Mesenteric fat pad (tissue), 1 donor: Measurements from ENCODE around the gene PGBD5. TPM values are rescaled to one million over a fixed set of nuclear protein-coding genes. Genes with fewer than 3 reads are reported as not detected.

ENCODE experiments used
- DNase-seq: peaks from one replicate; pipeline ENCODE4 v3.0.0-alpha.2; 2020; ENCODE audit warnings: low spot score
- total RNA-seq: library from RNA; stranded (reverse); fragmentation: NEBNext Ultra II Directional; extraction: Animal tissue kit (Norgen Biotek cat#: 25700); gene quantifications from one replicate; pipeline ENCODE4 v1.2.1, GENCODE V29; 2021
- donor health status: DM: yes; HTN: yes; CAD: no.

The PGBD5 gene
- total RNA-seq, 1 donor from 2014 or later, result 1.4 TPM

DNA sequence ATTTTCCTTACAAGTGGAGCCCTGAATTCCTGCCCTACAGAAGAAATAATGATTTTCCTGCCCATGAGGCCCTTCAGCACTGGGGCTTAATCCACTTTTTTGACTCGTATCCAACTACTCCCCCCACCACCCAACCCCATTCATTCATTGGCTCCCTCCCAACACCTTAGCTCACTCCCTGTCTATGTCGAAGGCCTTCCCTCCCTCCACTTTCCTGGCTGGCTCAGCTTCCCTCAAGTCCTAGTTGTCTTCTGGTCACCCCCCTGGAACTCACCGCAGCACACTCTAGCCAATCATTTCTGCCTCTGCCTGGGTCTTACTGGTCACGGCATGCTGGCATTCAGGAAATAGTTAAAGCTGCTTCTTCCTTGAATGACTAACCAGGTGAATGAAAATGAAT is 118.9 kb downstream of the PGBD5 start:
- DNase-seq, result no peak

DNA sequence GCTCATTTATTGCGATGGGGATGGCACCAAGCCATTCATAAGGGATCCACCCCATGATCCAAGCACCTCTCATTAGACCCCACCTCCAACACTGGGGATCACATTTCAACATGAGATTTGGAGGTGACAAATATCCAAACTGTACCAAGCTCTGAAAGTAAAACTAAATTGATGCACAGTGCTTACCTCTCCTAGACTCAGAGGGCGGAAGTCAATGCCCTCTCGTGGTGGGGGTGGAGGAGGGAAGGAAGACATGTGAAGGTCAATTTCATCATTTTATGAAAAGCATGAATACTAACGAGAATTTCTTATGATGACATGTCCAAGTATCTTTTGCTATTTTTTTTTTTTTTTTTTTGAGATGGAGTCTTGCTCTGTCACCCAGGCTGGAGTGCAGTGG is 120.0 kb downstream of the PGBD5 start:
- no peak for DNase-seq

DNA sequence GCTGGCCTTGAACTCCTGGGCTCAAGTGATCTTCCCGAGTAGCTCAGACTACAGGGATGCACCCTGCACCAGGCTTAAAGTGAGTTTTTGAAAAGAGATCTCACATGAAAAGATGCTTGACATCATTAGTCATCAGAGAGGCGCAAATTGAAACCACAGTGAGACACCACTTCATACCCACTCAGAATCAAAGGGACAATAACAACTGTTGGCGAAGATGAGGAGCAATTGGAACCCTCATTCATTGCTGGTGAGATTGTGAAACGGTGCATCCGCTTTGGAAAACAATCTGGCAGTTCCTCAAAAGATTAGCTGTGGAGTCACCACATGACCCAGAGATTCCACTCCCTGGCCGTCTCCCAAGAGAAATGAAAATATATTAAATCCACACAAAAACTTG is 122.3 kb downstream of the PGBD5 start:
- no peak for DNase-seq

DNA sequence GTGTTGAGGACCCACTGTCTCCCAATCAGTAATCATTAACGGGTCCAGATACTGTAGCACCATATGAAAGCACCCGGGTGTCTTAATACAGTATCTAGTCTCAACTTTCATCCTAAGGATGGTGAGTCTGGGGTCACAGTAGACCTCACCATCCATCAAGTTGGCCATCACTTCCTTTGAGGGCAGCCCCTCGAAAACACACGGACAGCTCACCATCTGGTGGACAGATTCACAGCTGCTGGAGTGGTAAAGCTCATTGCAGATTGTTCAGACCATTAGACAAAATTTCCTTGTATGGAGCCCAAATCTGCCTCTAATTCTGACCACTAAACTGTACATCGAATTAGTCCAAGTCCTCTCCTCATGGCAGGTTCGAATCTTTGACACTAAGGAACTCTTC is 123.1 kb downstream of the PGBD5 start:
- no peak for DNase-seq

DNA sequence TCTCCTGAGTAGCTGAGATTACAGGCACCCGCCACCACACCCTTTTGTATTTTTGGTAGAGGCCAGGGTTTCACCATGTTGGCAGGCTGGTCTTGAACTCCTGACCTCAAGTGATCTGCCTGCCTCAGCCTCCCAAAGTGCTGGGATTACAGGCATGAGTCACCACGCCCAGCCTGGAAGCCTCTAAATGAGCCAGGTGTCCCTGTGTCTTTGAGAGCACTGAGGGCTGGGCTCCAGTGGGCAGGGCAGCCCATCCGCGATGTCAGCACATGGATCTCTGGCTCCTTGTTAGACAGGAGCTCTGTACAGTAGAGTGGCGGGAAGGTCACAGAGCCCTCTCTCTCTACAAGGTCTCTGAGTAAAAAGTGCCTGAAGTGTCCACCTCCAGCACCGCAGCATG is 124.3 kb downstream of the PGBD5 start:
- DNase-seq, result no peak

DNA sequence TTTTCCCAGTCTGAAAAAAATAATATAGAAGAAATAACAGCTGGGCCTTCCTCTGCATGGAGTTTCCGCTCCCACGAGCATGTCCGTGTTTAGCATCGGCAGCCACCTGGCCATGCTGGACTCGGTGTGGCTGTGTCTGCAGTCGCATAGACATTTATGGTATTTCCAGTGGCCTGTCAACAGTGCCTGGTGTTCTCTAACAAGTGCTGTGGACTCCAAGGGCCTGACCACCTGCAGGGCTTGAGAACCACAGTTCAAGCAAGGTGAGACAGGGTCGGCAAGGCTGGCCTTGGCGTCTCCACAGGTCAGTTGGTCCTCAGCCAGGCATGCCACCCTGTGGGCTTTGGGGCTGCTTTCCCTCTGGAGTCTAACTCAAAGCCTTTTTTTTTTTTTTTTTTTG is 124.8 kb downstream of the PGBD5 start:
- DNase-seq, result no peak

DNA sequence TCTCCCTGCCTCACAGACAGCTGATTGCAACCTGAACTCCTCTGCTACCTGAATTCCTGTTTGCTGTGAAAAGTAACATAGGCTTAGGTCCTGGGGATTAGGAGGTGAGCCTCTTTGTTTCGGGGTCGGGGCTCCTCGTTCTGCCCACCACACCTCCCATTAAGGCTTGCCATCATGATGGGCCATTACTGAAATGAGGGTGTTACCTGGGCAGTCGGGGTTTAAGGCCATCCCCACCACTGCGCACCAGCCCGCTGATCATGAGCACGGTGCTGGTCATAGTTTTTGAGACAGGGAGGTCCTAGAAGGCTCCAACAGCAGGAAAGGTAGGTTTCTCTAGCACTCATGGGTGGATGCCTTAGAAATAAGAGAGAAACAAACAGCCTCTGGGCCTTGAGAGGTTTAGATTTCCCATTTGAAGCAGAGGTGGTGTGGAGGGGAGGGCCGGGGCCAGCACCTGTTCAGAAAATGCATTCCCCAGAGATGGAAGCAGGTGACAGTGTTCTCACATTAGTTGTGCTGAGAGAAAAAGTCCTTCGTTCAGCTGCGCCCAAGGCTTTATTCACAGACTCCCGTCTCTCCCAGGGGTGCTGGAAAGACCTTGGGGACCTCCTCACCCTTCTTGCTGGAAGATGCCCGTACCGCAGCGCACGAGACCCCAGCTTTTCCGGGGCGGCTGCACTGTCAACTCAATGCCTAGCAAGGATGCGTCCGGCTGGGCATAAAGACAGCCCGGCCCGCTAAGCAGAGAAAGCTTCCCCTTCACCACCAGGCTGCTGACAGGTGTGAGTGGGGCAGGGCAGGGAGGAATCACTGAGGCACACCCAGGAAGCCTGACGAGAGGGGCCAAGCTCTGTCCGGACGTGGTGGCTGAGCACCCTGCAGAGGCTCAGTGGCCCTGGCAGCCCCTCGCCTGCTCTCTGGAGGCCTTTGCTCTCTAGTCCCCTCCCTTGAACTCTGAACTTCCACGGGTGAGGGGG is 125.5 kb downstream of the PGBD5 start:
- DNase-seq, result no peak

DNA sequence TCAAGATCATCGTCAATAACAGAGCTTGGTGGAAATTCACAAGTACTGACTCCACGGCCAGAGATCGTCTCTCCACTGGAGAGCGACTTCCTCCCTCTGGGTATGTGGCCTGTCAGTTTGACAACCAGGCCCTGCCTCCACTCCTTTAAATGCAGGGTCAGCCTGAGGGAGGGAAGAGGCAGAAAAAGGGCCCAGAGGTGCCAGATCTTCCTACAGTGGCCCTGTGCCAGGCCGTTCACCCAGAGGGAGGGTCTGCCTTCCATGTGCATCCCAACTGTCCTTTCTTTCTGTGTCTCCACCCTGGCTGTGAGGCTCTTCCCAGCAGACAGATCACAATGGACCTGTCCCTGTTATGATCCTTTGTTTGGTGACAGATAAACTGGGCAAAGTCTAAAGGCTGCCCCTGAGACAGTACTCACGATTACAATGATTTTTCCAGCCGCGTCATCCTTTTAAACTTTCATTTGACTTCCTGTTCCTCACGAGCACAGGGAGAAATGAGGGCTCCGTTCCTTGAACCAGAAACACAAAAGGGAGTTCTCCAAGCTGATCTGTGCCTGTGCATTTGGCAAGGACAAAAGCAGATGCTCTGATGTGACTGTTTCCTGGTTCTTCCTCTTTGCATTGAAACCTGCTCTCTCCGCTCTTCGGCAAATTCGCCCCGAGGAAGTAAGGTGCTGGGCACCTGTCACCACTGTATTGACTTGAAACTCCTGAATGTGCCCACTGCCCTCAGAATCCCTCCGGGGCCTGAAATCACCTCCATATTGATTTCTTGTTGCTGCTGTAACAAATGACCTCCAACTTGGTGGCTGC is 126.7 kb downstream of the PGBD5 start:
- no peak for DNase-seq

DNA sequence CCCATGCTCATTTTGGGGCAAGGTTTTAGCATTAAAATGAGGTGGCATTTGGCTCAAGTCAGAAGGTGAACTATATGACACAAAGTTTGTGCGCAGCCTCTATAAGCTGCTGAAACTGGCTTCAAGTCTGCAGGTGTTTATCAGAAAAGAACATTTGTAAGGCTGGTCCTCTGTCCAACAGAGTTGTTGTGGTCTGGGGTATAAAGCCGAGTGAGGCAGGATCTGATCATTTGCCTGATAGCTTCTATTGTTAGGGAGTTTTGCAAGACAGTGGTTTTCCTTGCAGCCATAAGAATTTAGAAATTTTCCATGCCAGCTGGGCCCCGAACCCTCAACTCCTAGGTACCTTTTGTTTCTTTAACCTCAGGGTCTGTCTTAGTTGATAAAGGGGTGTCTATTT is 130.8 kb downstream of the PGBD5 start:
- DNase-seq, result no peak

DNA sequence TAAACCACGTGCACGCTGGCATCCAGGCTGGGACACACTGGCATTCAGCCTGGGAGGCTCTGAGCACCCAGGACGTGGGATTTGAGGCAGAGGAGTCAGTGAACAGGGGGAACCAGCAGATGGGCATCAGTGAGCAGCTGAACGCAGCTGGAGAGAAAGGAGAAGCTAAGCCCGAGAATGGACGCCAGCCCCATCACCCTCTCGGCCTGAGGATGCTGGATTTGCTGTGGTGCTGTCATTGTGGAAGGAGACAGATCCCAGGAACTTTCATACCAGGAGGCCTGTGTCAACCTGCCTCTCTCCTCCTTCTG is 132.8 kb downstream of the PGBD5 start:
- DNase-seq, result no peak

DNA sequence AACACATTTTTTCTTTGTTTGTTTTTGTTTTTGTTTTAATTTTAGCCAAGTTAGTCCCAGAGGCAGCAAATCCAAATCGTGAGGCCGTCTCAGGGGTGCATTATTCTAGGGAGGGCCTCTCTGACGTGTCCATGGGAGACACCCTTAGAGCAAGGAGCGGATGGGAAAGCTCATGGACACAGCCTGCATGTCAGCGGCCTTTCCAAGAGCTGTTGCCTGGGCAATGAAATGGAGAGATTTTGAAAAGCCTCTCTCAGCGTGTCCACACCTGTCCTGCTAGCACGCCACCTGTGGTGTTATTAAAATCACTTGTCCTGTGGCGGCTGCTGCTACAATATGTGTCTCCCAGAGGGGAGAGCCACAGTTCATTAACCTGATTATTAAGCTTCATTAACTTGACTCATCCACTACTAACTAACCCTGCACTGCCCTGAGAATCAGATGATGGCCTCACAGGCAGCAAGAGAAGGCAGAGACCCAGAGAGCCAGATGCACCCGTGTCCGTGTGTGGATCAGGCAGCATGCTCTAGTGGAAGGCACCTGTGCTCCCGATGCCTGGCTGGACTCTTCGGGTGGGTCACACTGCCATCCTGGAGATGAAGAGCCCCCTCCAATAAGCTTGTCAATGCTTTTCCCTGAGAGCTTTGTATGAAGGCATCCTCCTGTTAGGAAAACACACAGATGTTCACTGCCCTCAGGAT is 133.3 kb downstream of the PGBD5 start:
- DNase-seq, result no peak

DNA sequence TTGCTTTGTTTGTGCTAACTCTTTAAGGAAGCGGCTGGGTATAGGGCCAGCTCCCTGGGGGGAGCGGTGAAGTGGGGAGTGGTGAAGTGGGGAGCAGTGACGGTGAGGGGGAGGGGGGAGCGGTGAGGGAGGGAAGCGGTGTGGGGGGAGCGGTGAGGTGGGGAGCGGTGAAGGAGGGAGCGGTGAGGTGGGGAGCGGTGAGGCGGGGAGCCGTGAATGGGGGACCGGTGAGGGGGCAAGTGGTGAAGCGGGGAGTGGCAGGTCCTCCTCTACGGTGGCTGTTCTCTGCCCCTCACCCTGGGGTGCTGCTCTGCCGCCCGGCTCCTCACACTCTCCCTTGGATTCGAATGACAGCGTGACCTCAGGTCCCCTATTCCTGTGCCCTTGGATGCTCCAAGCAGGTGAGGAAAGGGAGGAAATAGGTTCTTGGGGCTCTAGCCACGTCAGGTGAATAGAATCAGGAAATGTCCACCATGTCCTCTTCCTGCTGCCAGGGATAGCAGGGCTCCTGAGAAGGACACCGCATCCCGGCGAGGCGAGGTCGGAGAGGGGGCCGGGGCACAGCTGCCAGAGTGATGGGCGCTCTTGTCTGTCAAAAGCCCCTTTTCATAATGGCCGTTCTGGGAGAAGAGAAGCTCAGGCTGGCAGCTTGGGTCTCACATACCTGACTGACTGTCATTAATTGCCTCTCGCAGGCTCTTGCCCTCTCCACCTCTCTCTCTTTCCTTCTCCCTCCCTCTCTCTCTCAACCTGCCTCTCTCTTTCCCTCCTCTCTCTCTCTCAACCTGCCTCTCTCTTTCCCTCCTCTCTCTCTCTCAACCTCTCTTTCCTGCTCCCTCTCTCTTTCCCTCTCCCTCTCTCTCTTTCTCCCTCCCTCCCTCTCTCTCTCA is 134.2 kb downstream of the PGBD5 start:
- no peak for DNase-seq

DNA sequence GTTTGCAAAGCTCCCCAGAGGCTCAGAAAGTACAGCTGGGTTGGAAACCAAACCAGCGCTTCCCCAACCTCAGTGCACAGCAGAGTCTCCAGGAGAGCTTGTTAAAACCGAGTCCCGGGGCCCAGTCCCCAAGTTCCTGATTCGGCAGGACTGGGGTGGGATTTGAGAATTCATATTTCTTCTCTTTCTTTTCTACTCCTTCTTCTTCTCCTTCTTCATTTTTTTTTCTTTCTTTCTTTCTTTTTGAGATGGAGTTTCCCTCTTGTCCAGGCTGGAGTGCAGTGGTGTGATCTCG is 136.8 kb downstream of the PGBD5 start:
- no peak for DNase-seq

DNA sequence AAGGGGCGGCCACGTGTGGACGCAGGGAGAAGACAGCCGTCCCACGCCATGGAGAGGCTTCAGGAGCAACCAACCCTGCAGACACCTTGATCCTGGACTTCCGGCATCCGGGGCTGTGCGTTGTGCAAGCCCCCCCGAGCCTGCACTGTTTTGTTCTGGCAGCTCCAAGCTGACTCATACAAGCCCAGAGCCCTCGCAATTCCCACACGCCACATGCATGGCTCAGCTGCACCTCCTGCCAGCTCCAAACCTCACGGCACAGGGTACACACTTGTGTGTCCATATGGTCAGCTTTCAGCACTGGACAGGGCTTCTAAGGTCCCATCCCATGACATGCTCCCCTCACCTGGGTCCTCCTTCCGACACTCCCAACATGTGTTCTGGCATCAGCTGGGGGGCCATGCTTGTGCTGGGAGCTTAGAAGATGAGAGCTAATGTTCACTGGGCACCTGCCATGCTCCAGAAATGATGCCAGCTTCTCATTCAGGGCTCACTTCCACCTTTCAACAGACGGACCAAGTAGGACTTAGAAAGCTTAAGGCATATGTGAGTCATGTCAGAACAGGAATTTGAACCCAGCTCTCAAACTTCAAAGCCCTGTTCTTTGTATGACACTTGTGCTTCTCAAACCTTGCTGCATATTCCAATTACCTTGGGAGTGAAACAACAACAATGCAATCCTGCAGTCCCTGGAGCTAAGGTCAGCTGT is 137.3 kb downstream of the PGBD5 start:
- no peak for DNase-seq

DNA sequence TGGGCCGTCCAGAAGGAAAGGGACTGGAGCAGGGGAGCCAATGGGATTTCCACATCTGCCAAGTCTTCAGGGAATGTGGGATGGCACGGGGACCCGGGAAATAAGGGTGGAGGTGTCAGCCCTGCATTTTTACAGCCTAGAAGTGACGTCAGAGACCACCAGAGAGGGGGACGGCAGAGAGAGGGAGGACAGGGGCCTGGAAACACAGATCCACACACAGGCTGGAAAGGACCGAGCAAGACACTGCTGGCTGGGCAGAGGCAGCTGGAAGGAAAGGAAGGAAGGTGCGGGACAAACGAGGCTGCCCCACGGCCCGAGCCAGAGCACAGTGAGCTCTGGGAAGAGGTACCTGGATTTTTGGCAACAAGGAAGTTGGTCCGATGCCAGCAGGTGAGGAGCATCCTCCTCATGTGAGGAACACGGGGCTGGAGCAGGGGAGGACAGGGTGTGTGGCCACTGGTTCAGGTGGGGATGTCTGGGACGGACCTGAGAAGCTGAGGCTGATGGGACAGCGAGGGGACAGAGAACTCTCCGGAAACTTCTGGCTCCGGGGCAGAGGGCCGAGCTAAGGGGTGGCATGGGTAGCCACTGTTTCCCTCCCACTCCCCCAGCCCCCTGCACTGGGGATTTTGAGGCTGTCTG is 138.3 kb downstream of the PGBD5 start:
- DNase-seq, result no peak

DNA sequence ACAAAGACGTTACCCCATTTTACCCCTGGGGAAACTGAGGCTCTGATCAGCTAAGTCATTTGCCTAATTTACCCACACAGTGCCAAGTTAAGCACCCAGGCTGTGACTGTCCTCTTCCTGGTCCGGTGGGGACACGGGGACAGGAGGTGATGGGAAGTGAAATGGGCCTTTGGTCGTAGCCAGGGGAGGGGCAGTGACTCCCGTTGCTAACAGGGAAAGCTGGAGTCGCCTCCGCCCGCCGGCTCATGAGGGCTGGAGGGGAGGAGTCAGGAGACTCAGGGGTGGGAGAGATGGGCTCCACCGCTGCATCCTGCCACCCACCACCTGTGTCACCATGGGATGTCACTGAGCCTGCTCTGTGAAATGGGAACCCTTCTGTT is 139.3 kb downstream of the PGBD5 start:
- no peak for DNase-seq

DNA sequence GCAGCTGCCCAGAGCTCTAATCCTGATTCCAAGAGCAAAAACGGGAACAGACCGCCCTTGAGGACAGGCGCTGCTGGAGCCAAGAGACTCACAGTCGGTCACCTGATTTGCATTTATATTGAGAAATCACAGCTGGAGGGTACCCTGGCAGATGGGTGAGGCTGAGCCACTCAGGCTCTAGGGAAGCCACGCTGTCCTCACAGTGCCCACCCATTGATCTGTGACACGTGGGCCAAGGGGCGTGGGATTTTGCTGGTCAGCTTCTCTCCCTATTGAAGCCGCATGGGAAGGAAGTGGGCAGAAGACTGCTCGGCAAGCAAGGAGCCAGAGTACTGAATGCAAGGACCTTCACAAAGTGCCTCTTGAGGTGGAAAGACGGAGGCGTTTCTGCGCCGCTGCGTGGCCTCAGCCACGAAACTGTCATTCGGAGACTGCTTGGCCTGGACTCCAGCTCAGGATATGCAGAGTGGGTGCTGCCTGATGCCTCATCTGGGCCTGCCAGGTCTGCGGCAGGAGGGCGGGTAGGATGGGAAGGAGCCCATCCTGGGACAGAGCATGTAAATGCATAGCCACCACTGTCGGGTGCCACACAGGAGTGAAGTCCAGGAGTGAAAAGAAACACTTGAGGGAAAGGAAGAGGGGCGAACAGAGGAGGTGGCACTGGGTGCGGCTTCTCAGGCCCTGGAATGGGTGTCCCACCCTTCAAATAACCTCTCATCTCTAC is 139.8 kb downstream of the PGBD5 start:
- DNase-seq, result no peak

DNA sequence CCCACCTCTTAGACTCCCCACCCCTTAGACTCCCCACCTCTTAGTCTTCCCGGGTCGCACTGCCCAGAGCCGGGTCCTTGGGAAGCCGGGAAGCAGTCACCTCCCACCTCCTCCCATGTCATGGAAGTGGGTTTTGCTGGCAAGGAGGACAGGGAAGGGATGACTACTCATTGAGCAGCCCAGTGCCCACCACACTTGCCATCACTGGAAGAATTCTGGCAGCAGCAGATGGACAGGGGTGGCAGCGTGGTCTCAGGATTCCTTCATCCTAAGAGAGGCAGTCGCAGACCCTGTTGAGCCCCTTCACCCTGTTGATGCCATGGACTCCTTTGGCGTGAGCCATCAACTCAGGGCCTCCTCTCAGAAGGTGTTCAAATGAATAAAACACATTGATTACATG is 140.8 kb downstream of the PGBD5 start:
- no peak for DNase-seq

DNA sequence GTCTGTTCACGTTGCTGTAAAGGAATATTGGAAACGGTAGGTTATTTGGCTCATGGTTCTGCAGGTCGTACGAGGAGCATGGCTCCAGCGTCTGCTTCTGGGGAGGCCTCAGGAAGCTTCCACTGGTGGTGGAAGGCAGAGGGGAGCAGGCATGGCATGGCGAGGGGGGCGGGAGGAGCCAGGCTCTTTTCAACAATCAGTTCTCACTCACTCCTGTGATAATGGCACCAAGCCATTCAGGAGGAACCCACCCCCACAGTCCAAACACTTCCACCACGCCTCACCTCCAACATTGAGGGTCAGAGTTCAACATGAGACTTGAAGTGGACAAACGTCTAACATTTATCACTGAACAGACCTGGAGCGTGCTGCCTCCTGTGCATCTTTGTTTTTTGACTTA is 141.2 kb downstream of the PGBD5 start:
- DNase-seq, result no peak
